ENCODE results near the gene IPO11.

DNA sequence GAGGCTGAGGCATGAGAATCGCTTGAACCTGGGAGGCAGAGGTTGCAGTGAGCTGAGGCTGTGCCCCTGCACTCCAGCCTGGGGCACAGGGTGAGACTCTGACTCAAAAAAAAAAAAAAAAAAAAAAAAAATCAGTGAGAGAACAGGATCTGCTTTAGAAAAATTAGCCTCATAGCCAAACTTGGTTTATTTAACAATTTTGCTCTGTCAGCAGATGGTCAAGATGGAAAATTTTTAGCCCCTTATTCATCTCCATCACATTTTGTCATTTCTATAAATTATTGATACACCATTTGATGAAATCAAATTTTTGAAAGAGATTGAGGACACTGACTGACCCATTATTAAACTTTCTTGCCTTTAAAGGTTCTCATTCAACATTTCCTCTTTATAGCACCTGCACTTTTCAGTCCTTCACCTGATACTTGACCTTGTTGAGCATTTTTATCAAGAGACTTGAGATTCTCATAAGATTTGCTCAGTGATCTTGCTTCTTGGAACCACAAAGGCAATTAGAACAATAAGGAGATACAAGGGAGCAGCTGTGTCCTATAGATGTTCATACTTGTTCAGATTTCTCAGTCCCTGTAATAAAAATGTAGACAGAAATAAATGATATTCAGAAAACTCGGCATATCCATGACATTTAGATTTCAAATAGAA is 204.2 kb downstream of the IPO11 start:
- no peak for TF ChIP-seq POLR2A (IDR thresholded peaks at IDR 0.05)
- TF ChIP-seq, protein P1, sequence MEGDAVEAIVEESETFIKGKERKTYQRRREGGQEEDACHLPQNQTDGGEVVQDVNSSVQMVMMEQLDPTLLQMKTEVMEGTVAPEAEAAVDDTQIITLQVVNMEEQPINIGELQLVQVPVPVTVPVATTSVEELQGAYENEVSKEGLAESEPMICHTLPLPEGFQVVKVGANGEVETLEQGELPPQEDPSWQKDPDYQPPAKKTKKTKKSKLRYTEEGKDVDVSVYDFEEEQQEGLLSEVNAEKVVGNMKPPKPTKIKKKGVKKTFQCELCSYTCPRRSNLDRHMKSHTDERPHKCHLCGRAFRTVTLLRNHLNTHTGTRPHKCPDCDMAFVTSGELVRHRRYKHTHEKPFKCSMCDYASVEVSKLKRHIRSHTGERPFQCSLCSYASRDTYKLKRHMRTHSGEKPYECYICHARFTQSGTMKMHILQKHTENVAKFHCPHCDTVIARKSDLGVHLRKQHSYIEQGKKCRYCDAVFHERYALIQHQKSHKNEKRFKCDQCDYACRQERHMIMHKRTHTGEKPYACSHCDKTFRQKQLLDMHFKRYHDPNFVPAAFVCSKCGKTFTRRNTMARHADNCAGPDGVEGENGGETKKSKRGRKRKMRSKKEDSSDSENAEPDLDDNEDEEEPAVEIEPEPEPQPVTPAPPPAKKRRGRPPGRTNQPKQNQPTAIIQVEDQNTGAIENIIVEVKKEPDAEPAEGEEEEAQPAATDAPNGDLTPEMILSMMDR (IDR thresholded peaks at IDR 0.05 in 4 of 5, conservative IDR thresholded peaks at IDR 0.05 in 1 of 5): no peak
